Aorta (tissue), 5 donors: ENCODE results near the gene PKN3. TPM values are rescaled to one million over a fixed set of nuclear protein-coding genes. Genes with fewer than 3 reads are reported as not detected.

ENCODE experiments used
- ATAC-seq: fragments of 200-7000 bp; cut with Tn5 transposase; one replicate; pipeline ENCODE4 v1.9.1; 2022; ENCODE audit warnings: moderate library complexity; ENCODE audit not compliant: low FRiP score
- DNase-seq, 2 donors: peaks; one replicate each; pipeline ENCODE4 v3.0.0-alpha.2; 2020
- H3K27ac ChIP-seq, 2 donors: one replicate each; pipeline ENCODE4 v1.5.1; 2013; ENCODE audit warnings: low read length in 2 of 2, mild to moderate bottlenecking in 2 of 2, moderate library complexity in 2 of 2, control low read depth in 1 of 2, inconsistent platforms in 1 of 2, low read depth in 1 of 2
- H3K27me3 ChIP-seq, 2 donors: one replicate each; pipeline ENCODE4 v1.6.1; 2013; ENCODE audit warnings: control low read depth in 1 of 2, low read length in 1 of 2, mild to moderate bottlenecking in 1 of 2, moderate library complexity in 1 of 2; ENCODE audit not compliant: insufficient read depth in 2 of 2, control insufficient read depth in 1 of 2
- H3K36me3 ChIP-seq, 2 donors: one replicate each; pipeline ENCODE4 v1.6.1; 2013; ENCODE audit warnings: control low read depth in 1 of 2, low read length in 1 of 2, mild to moderate bottlenecking in 1 of 2; ENCODE audit not compliant: insufficient read depth in 2 of 2, control insufficient read depth in 1 of 2
- H3K4me1 ChIP-seq, 2 donors: one replicate each; pipeline ENCODE4 v1.6.1; 2013; ENCODE audit warnings: low read length in 2 of 2, control low read depth in 1 of 2, mild to moderate bottlenecking in 1 of 2, moderate library complexity in 1 of 2; ENCODE audit not compliant: insufficient read depth in 2 of 2, control insufficient read depth in 1 of 2
- H3K4me3 ChIP-seq, 2 donors: one replicate each; pipeline ENCODE4 v1.5.1; 2013; ENCODE audit warnings: low read length in 2 of 2, control low read depth in 1 of 2, mild to moderate bottlenecking in 1 of 2
- H3K9me3 ChIP-seq: one replicate; pipeline ENCODE4 v1.6.1; 2013; ENCODE audit warnings: mild to moderate bottlenecking, low read length; ENCODE audit not compliant: control insufficient read depth
- WGBS, 2 donors: extraction: QIAGEN DNeasy Blood & Tissue Kit; methylation state at CpG; one replicate each; pipeline ENCODE4 v1.1.7; 2013; 5-methylcytosine and 5-hydroxymethylcytosine counted together
- intact Hi-C, 2 donors: fragments of 100-400 bp; cut with DNase I; formaldehyde crosslinking; loops; one replicate each; pipeline versions ENCODE4 v1.14.2 to v1.15.0; 2022
- polyA plus RNA-seq, 2 donors: library from polyadenylated mRNA; stranded (reverse); fragments of 200-250 nt; gene quantifications; one replicate each; pipeline ENCODE4 v1.2.3, GENCODE V29; 2013
- total RNA-seq, 2 donors: library from RNA; stranded (reverse); fragmentation: NEBNext Ultra II Directional; extraction: Animal tissue kit (Norgen Biotek cat#: 25700); gene quantifications; one replicate each; pipeline ENCODE4 v1.2.1, GENCODE V29; 2021
- donor health status: healthy with polysubstance abuse.
- donor health status: Bipolar disorder and iron deficiency.
- donor health status: DM: no; HTN: no; CAD: no.
- donor health status: DM: no; HTN: no; CAD: no.
- donor health status: DM: yes; HTN: yes; CAD: no.

Gene PKN3
- total and polyA plus RNA-seq, 4 donors = 1.3 to 11.1 (median 4.8) TPM

GRCh38 chr9:128712451-128713410 lies 10.4 kb downstream of the PKN3 start:
- H3K27ac ChIP-seq = no peak overlapping the region
- ATAC-seq (peak; percentile 22), DNase-seq (peak; percentile 25 to 67)
- H3K27me3 ChIP-seq = no peaks in the 10 kb centered on the region
- WGBS, 2 donors = 94% methylated on average over 26 of the region's 26 CpGs
- H3K4me1 ChIP-seq = no peaks in the 10 kb centered on the region
- H3K4me3 ChIP-seq = no peak overlapping the region
- H3K36me3 ChIP-seq = no peaks in the 10 kb centered on the region
- H3K9me3 ChIP-seq = no peaks in the 10 kb centered on the region
- intact Hi-C loops = no loop called here

GRCh38 chr9:128713411-128713780 lies 11.1 kb downstream of the PKN3 start:
- Histone ChIP-seq H3K27ac (no peak overlapping the region), H3K4me1 (no peaks in the 10 kb centered on the region), H3K36me3 (no peaks in the 10 kb centered on the region), H3K9me3 (no peaks in the 10 kb centered on the region), H3K4me3 (no peak overlapping the region), H3K27me3 (no peaks in the 10 kb centered on the region)
- ATAC-seq (no peak), DNase-seq (peak; percentile 35 to 54)
- intact Hi-C loops = no loop called here
- WGBS, 2 donors = 95 to 97% methylated on average over 13 of the region's 13 CpGs

GRCh38 chr9:128713941-128714573 lies 11.8 kb downstream of the PKN3 start:
- Histone ChIP-seq H3K27me3 (no peaks in the 10 kb centered on the region), H3K9me3 (no peaks in the 10 kb centered on the region), H3K27ac (no peak overlapping the region), H3K4me3 (no peak overlapping the region), H3K36me3 (no peaks in the 10 kb centered on the region), H3K4me1 (no peaks in the 10 kb centered on the region)
- WGBS, 2 donors = 94% methylated on average over 19 of the region's 19 CpGs
- intact Hi-C loops = no loop called here
- ATAC-seq = no peak
- peak; percentile 35 to 60 for DNase-seq

GRCh38 chr9:128714586-128715435 lies 12.5 kb downstream of the PKN3 start:
- Histone ChIP-seq H3K4me1 (no peaks in the 10 kb centered on the region), H3K9me3 (no peaks in the 10 kb centered on the region), H3K27me3 (no peaks in the 10 kb centered on the region), H3K4me3 (no peak overlapping the region), H3K27ac (no peak overlapping the region), H3K36me3 (no peaks in the 10 kb centered on the region)
- DNase-seq (peak; percentile 21 to 45), ATAC-seq (no peak)
- intact Hi-C loops = no loop called here
- WGBS, 2 donors = 88 to 90% methylated on average over 24 of the region's 24 CpGs

GRCh38 chr9:128715436-128715750 lies 13.1 kb downstream of the PKN3 start:
- WGBS, 2 donors = 90 to 94% methylated on average over 6 of the region's 6 CpGs
- Histone ChIP-seq H3K27me3 (no peaks in the 10 kb centered on the region), H3K27ac (no peak overlapping the region), H3K4me3 (no peak overlapping the region), H3K36me3 (no peaks in the 10 kb centered on the region), H3K4me1 (no peaks in the 10 kb centered on the region), H3K9me3 (no peaks in the 10 kb centered on the region)
- peak in 1 of 2 donors; percentile 23 for DNase-seq
- no peak for ATAC-seq
- intact Hi-C loops = no loop called here

- ATAC-seq = no peak
- Histone ChIP-seq H3K27ac (no peak overlapping the region), H3K4me3 (no peak overlapping the region), H3K36me3 (no peaks in the 10 kb centered on the region), H3K4me1 (no peaks in the 10 kb centered on the region), H3K27me3 (no peaks in the 10 kb centered on the region), H3K9me3 (no peaks in the 10 kb centered on the region)
- 84 to 85% methylated on average over 7 of the region's 7 CpGs for WGBS, 2 donors
- intact Hi-C loops = no loop called here
- DNase-seq = peak; percentile 33 to 61
Measured at GRCh38 chr9:128716581-128717254, 14.4 kb downstream of the PKN3 start.

GRCh38 chr9:128718047-128718446 lies 15.7 kb downstream of the PKN3 start:
- intact Hi-C loops = no loop called here
- Histone ChIP-seq H3K36me3 (no peaks in the 10 kb centered on the region), H3K27me3 (no peaks in the 10 kb centered on the region), H3K9me3 (no peaks in the 10 kb centered on the region), H3K27ac (no peak overlapping the region), H3K4me3 (no peak overlapping the region), H3K4me1 (no peaks in the 10 kb centered on the region)
- DNase-seq (peak; percentile 13 to 47), ATAC-seq (no peak)
- WGBS, 2 donors = 89 to 93% methylated on average over 8 of the region's 8 CpGs

GRCh38 chr9:128718475-128718874 lies 16.2 kb downstream of the PKN3 start:
- WGBS, 2 donors = 84 to 85% methylated on average over 5 of the region's 5 CpGs
- no peak overlapping the region for H3K4me3 ChIP-seq
- H3K27me3 ChIP-seq = no peaks in the 10 kb centered on the region
- H3K4me1 ChIP-seq = no peaks in the 10 kb centered on the region
- no peaks in the 10 kb centered on the region for H3K36me3 ChIP-seq
- H3K27ac ChIP-seq = no peak overlapping the region
- intact Hi-C loops = no loop called here
- no peak for ATAC-seq
- H3K9me3 ChIP-seq = no peaks in the 10 kb centered on the region
- DNase-seq = peak in 1 of 2 donors; percentile 61
